AG04450 (cell line): ENCODE measurements around the gene UBE2I. TPM values are rescaled to one million over a fixed set of nuclear protein-coding genes. Genes with fewer than 3 reads are reported as not detected.
A peak's percentile ranks its signal among the peaks of the same experiment; 100 is the strongest.

Experiments used
- CTCF ChIA-PET: fragments of 300-600, 350-600 bp; formaldehyde crosslinking; extraction: SDS; loops from one replicate; lab custom pipeline; 2022; ENCODE audit warnings: antibody characterized with exemption, inconsistent platforms; lab: Charles Lee
- POLR2A ChIA-PET: fragments of 350-600 bp; formaldehyde crosslinking; extraction: SDS; loops from one replicate; lab custom pipeline; 2021; ENCODE audit warnings: antibody characterized with exemption, inconsistent platforms; lab: Yijun Ruan, JAX
- DNase-seq: peaks from one replicate; pipeline ENCODE4 v3.0.0-alpha.2; 2011; ENCODE audit warnings: low read depth, low spot score
- H3K27ac ChIP-seq: one replicate; pipeline ENCODE4 v1.5.1; 2012; ENCODE audit warnings: low read depth, low read length, control low read depth
- H3K27me3 ChIP-seq: one replicate; pipeline ENCODE4 v1.6.0; 2012; ENCODE audit warnings: low read length; ENCODE audit not compliant: control insufficient read depth, insufficient read depth
- H3K4me3 ChIP-seq: 2 replicates; pipeline ENCODE4 v1.5.1; 2011; ENCODE audit warnings: mild to moderate bottlenecking, low read depth, low read length, control low read depth
- H3K9me3 ChIP-seq: 2 replicates; pipeline ENCODE4 v1.5.1; 2012; ENCODE audit warnings: low read length; ENCODE audit not compliant: control insufficient read depth, insufficient read depth
- CTCF ChIP-seq: IDR thresholded peaks from 2 replicates; pipeline ENCODE4 v1.5.1; 2011; ENCODE audit warnings: low read depth, low read length, control low read depth, inconsistent platforms
- polyA plus RNA-seq: library from polyadenylated mRNA; depleted of rRNA; stranded (reverse); fragments of >200 nt; gene quantifications from 2 replicates; pipeline ENCODE4 v1.2.3, GENCODE V29; 2011

The UBE2I gene
- polyA plus RNA-seq, 1 experiment: 165 TPM

DNA sequence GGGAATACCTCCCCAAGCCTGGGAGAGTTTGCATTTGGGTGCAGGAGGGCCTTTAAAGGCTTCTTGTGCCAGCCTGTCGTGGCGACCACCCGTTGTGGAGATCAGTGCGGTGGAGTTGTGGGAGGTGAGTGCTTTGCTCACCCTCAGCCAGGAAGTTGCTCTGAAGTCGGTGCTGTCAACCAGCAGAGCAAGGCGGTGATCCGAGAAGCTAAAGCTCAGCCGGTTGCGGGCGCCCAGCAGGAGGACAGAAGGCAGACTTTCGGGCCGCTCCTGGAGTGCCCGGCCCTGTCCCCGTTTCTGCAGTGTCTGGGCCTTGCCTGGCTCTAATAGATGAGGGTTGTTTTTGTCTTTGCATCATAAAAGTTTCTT is 1.4 kb downstream of the UBE2I start:
- no peak for DNase-seq
- no peak for TF ChIP-seq CTCF
- no peak overlapping the region for H3K27ac ChIP-seq
- no peaks in the 10 kb centered on the region for H3K27me3 ChIP-seq
- peak overlapping the region; percentile 63 for H3K4me3 ChIP-seq
- ChIA-PET CTCF (no interaction called here), POLR2A (no interaction called here)
- no peaks in the 10 kb centered on the region; the same call in 1 of the 2 replicates for H3K9me3 ChIP-seq

GRCh38 chr16:1311212-1311737 is 1.8 kb downstream of the UBE2I start:
- Histone ChIP-seq H3K9me3 (no peaks in the 10 kb centered on the region; the same call in 1 of the 2 replicates), H3K4me3 (peak overlapping the region; percentile 63), H3K27ac (peak overlapping the region; percentile 21), H3K27me3 (no peaks in the 10 kb centered on the region)
- CTCF ChIA-PET: no interaction called here
- POLR2A ChIA-PET: no interaction called here
- no peak for TF ChIP-seq CTCF
- no peak for DNase-seq

DNA sequence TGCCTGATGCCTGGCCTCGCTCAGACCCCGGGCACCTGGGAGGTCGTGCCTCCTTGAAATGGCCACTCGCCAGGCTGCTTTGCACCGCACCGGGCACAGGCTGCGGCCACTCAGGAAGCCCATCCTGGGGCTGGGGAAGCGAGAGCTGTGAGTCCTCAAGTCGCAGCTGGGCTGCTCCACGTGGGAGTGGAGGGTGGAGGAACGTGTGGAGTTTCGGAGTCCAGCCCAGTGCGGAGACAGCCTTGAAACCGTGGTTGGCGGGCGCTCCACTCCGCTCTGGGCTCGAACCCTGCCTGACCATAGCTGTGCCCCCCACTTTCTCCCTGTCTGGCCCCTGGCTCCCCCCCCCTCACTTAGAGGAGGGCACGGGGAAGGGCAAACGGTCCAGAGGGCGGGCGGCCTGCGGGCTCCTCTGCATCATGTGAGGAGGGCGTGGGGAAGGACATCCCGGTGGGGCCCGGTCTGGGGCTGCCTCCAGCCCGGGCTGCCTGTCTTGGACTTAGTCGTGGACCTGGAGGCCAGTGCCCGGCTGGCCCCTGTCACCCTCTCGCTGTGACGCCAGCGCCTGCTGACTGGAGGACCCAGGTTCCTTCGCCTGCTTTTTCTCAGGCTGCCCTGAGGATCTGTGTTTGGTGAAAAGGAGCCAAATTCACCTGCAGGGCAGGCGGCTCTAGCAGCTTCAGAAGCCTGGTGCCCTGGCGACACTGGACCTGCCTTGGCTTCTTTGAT is 2.5 kb downstream of the UBE2I start:
- no peak for DNase-seq
- peak overlapping the region; percentile 63 for H3K4me3 ChIP-seq
- ChIA-PET CTCF (no interaction called here), POLR2A (no interaction called here)
- no peaks in the 10 kb centered on the region for H3K27me3 ChIP-seq
- no peak overlapping the region for H3K27ac ChIP-seq
- H3K9me3 ChIP-seq: no peaks in the 10 kb centered on the region; the same call in 1 of the 2 replicates
- TF ChIP-seq CTCF: no peak

- no peak for TF ChIP-seq CTCF
- H3K9me3 ChIP-seq: no peaks in the 10 kb centered on the region; the same call in 1 of the 2 replicates
- H3K27me3 ChIP-seq: no peaks in the 10 kb centered on the region
- ChIA-PET POLR2A (no interaction called here), CTCF (no interaction called here)
- H3K4me3 ChIP-seq: no peak overlapping the region
- H3K27ac ChIP-seq: no peak overlapping the region
- DNase-seq: no peak
These were observed 3.0 kb downstream of the UBE2I start for GRCh38 chr16:1312467-1312816.

GRCh38 chr16:1312903-1313302 is 3.5 kb downstream of the UBE2I start:
- no peak overlapping the region for H3K27ac ChIP-seq
- CTCF ChIA-PET: interaction anchor here (0.7 kb wide), 1 partner anchor 66 kb away, joined by 5 read pairs; no protein-coding TSS in a partner anchor
- no peak overlapping the region for H3K4me3 ChIP-seq
- POLR2A ChIA-PET: no interaction called here
- H3K9me3 ChIP-seq: no peaks in the 10 kb centered on the region; the same call in 1 of the 2 replicates
- no peaks in the 10 kb centered on the region for H3K27me3 ChIP-seq
- no peak for DNase-seq
- TF ChIP-seq CTCF: no peak
